VCaP (cell line): Measurements from ENCODE around the gene SSR2.

Experiments used
- H3K27ac ChIP-seq: fragments of 450-650 bp; 2 replicates; pipeline ENCODE4 v1.5.1; 2017
- TF ChIP-seq, protein P1 (sequence below): fragments of 450-650 bp; conservative IDR thresholded peaks from 2 replicates; pipeline ENCODE4 v1.5.1; 2017; ENCODE audit warnings: mild to moderate bottlenecking, moderate library complexity

SSR2 gene

DNA sequence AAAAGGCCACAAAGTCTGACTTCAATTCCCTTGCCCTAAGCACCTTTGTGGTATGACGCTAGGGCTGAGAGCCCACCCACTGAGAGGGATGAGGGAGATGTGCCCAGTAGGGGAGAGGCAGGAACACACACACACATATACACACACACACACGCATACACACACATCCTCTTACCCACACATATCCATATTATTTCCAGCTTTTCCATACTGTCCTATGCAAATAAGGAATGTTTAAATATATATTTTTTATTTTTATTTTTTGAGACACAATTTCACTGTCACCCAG, 43.2 kb upstream of the SSR2 start:
- H3K27ac ChIP-seq: no peak overlapping the region
- TF ChIP-seq, protein P1, sequence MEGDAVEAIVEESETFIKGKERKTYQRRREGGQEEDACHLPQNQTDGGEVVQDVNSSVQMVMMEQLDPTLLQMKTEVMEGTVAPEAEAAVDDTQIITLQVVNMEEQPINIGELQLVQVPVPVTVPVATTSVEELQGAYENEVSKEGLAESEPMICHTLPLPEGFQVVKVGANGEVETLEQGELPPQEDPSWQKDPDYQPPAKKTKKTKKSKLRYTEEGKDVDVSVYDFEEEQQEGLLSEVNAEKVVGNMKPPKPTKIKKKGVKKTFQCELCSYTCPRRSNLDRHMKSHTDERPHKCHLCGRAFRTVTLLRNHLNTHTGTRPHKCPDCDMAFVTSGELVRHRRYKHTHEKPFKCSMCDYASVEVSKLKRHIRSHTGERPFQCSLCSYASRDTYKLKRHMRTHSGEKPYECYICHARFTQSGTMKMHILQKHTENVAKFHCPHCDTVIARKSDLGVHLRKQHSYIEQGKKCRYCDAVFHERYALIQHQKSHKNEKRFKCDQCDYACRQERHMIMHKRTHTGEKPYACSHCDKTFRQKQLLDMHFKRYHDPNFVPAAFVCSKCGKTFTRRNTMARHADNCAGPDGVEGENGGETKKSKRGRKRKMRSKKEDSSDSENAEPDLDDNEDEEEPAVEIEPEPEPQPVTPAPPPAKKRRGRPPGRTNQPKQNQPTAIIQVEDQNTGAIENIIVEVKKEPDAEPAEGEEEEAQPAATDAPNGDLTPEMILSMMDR: no peak

DNA sequence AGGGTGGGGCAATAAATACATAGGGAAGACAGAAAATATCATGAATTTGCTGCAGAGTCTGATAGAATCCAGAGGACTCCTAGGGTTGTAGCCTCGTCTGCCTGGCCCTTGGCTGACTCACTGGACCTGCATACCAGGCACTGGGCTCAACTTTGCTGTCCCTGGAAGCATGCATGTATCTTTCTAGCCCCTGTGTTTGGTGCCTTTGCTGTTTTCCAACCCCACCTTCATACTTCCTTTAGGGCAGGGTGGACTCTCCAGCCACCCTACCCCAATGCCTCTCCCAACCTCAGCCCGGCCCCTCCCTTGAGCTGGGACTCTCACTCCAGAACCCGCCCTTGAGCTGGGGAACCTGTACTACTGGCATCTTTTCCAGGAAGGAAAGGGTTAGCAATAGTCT, 41.4 kb upstream of the SSR2 start:
- H3K27ac ChIP-seq: no peak overlapping the region
- TF ChIP-seq, protein P1: no peak

DNA sequence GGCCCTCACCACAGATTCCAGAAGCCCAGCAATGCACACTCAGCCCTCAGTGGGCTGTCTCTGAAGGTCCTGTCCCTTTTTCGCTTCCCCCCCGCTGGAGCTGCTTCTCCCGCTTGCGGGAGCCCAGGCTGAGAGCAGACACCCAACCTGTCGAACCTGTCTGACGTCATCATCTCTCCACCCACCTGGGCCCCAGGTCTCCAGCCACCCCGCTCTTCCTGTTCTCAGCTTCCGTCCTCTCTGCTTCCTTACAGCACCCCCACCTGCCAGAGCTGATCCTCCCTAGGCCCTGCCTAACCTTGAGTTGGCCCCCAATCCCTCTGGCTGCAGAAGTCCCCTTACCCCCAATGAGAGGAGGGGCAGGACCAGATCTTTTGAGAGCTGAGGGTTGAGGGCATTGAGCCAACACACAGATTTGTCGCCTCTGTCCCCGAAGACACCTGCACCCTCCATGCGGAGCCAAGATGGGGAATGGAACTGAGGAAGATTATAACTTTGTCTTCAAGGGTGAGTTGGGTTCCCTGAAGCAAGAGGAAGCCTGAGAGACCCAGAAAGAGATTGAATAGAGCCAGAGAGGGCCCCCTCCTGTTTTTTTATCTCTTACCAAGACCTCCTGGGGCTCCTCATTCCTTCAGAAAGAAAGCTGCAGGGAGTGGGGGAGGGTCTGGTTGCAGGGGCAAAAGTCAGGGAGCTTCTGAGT, 40.3 kb upstream of the SSR2 start, which contains the start of gene RAB25:
Gene RAB25 (plus strand): TSS at position 224 of the 700 bp plus-strand sequence. CDS start 241 bp downstream, at position 465.
- H3K27ac ChIP-seq: peak within 1 kb of the TSS; percentile 66

DNA sequence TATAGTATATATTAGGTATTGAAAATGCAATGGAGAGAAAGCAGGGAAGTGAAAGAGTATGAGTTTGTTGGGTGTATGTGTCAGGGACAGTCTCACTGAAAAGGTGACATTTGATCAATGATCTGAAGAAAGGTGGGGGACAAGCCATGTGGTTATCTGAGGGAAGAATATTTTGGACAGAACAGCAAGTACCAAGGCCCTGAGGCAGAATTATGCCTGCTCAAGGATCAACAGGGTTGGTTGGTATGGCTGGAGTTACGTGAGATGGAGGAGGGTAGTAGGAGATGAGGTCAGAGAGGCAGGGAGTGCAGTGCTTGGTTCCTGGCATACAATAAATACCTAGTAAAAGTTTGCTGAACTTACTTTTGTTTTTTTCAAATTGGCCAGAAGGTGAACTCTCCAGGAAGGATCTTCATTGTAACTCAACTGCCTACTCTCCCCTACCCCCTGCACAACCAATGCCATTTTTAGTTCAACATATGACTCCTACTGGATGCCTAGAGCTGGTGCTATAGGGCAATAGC, 35.6 kb upstream of the SSR2 start:
- H3K27ac ChIP-seq: no peak overlapping the region
- TF ChIP-seq, protein P1: no peak

More for the DNA sequence above, 40.3 kb upstream of the SSR2 start, which contains the start of gene RAB25:
- TF ChIP-seq, protein P1: no peak

DNA sequence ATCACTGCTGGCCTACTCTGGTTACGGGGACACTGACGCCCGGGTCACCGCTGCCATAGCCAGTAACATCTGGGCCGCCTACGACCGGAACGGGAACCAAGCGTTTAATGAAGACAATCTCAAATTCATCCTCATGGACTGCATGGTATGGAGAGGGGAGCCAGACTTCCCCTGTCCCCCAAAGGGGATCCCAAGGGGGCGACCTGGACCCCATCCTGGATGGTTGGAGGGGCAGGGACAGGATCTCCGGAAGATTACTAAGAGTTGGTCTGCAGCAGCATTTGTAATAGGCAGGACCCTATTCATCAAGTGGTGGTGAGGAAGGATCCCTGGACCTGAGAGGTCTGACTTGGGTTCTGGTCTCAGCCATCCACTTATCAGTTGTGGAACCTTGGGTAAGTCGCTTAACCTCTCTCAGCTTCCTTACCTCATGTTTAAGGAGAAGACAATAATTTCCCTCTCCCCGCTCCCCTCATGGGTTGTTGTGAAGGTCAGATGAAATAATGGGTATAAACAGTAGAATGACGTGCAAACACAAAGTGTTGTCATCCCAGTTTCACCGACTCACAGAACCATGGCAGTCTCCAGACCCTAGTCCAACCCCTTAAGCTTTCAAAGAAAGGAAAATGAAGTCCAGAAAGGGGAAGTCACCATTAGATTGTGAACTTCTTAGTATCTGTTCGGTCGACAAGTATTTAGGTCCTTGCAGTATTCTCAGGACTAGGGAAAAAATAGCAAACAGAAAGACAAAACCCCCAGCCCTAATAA, 34.7 kb upstream of the SSR2 start:
- peak overlapping the region; percentile 97; the same call in 1 of the 2 replicates for H3K27ac ChIP-seq
- TF ChIP-seq, protein P1: no peak

DNA sequence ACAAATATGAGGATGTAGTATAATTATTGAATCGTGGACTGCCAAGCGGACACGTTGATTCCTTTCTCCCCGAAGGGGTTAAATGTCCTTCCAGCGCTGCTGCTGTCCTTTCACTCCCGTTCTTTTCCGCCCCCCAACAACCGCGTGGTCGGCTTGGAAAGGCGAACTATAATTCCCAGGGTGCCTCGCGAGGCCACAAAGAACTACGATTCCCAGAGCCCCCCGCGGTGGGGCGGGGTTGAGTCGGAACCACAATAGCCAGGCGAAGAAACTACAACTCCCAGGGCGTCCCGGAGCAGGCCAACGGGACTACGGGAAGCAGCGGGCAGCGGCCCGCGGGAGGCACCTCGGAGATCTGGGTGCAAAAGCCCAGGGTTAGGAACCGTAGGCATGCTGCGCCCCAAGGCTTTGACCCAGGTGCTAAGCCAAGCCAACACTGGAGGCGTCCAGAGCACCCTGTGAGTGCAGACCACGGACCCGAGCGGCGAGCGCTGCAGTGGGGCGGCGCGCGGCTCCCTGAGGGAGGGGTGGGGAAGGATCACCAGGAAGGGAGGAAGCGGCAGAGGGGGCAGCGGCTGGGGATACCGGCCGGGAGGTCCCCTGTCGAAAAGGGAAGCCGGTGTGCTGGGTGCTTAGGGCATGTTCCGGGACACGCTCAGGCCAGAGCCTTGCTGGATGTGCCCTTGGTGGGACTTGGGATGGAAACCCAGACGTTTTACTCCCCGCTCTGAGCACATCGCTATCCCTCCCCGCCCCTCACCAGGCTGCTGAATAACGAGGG, 33.9 kb upstream of the SSR2 start, which contains the start of gene LAMTOR2:
Gene LAMTOR2 (plus strand): TSS at position 283 of the 781 bp plus-strand sequence. CDS start 108 bp downstream, at position 391.
- TF ChIP-seq, protein P1: no peak
- peak within 1 kb of the TSS; percentile 97 for H3K27ac ChIP-seq
